Stimulated activated CD8-positive, alpha-beta memory T cell treated with anti-CD3 and anti-CD28 coated beads, Interleukin-7, amount 100 ng/mL, for 24 hours (primary cell): ENCODE data around the gene B4GALT2.

Experiments
- DNase-seq: peaks from one replicate; pipeline ENCODE4 v3.0.0-alpha.2; 2020; ENCODE audit warnings: low read depth

The B4GALT2 gene

DNA sequence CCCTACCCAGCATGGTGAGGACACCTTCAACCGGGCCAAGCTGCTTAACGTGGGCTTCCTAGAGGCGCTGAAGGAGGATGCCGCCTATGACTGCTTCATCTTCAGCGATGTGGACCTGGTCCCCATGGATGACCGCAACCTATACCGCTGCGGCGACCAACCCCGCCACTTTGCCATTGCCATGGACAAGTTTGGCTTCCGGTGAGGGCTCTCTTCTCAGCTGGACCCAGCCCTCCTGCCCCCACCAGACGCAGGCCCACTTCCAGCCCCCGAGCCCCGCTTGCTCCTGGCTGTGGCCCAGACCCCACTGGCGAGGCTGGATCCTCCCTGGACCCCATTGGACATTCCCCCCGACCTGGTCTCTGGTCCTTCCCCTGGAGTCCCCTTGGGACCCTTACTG lies 5.8 kb downstream of the B4GALT2 start:
- DNase-seq = no peak

- DNase-seq = no peak
Measured at GRCh38 chr1:43985984-43986595, 7.1 kb downstream of the B4GALT2 start.

DNA sequence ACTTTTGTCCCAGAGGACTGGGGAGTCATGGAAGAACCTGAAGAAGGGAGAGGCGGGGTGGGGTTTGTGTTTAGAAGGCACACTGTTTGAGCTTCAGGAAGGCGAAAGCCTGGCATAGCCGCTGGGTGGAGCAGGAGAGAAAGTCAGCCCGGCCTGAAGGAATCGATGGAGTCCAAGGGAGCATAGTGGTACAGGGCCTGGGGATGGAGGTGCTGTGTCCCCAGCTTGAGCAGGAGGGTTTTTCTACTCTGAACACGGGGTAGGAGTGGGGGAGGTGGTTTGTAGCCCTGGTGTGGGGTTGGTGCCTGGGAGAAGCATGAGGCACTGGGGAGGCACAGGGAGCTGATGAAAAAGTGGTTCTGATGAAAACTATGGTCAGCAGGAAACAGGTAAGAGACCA lies 7.7 kb downstream of the B4GALT2 start:
- no peak for DNase-seq

DNA sequence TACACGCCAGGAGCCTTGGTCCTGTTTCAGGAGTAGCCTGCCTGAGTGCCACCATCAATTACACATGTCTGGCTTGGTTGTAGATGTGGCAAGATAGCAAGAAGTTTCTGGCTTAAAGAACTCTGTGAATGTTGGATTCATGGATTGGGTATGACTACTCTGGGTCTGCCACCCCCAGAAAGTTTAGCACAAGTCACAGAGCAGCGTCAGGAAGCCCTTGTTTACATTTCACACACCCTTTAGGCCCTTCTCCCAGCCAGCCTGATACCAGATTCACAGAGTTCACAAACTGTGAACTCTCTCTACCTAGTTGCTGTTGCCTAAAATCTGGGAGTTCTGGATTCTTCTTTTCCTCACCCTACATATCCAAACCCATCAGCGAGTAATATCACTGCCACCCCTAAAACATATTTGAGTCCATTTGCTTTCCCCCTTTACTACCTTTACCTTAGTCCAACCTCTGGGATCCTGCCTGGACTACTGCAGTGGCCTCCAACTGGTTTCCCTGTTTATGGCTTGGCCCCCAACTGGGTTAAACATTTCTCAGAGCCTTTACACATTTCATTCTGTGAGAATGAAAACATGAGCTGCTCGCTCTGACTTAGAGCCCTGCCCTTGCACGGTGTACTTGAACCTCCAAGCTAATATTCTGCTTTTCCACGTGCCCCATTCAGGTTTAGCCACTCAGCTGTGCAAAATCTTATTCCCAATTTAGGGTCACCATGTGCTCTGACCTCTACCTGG lies 8.3 kb downstream of the B4GALT2 start:
- DNase-seq = no peak

DNA sequence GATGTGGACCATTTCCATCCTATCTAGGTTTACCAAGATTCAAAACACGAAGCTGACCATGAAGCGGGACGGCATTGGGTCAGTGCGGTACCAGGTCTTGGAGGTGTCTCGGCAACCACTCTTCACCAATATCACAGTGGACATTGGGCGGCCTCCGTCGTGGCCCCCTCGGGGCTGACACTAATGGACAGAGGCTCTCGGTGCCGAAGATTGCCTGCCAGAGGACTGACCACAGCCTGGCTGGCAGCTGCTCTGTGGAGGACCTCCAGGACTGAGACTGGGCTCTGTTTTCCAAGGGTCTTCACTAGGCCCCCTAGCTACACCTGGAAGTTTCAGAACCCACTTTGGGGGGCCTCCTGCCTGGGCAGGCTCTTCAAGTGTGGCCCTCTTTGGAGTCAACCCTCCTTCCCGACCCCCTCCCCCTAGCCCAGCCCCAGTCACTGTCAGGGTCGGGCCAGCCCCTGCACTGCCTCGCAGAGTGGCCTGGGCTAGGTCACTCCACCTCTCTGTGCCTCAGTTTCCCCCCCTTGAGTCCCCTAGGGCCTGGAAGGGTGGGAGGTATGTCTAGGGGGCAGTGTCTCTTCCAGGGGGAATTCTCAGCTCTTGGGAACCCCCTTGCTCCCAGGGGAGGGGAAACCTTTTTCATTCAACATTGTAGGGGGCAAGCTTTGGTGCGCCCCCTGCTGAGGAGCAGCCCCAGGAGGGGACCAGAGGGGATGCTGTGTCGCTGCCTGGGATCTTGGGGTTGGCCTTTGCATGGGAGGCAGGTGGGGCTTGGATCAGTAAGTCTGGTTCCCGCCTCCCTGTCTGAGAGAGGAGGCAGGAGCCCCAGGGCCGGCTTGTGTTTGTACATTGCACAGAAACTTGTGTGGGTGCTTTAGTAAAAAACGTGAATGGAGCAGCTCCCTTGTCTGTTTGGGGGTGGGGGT lies 11.5 kb downstream of the B4GALT2 start:
- no peak for DNase-seq

DNA sequence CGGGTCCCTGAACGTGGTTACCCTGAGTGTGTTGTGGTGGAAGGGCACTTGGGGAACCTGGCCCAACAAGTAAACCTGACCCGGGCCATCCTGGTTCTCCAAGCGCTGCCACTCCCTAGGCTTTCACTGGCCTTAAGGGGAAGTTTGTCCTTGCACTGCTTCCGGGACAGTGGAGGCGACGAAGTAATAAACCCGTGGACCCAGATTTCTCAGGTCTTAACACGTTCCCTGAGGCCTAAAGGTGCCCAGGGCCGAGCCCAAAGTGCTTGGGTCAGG lies 12.1 kb downstream of the B4GALT2 start:
- no peak for DNase-seq

DNA sequence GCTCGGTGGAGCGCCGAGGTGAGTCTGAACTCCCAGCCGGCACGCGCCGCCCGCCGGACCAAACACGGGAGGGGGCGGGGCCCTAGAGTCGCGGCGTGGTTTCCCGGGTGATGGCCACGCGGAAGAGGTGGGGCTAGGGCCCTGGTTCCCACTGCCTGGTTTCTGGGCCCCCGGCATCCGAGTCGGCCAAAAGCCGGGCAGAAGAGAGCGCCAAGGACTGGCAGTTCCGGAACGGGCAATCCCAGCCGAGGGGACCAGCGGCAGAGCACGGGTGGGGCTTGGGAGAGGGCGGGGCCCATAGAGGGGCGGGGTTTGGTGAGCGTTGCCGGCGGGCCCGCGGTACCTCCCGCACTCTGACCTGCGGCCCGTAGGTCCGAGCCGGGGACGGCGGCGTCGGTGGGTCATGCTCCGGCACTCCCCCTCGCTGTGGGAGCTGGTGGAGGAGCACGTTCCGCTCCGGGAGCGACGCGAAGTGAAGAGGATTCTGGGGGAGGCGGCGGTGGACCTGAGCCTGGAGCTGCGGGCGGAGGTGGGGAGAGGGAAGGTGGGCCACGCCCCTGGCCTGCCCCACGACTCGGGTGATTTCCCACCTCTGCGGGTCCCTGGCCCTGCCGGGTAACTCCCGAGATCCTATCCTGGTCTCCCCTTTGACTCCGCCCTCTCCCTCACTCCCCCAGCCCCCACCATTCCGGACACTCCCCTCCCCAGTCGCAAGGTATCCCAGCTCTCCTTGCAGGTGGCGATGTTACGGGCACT lies 12.6 kb downstream of the B4GALT2 start, which contains the start of gene CCDC24:
Gene CCDC24 (plus strand): TSS at position 124 of the 756 bp plus-strand sequence. CDS start 280 bp downstream, at position 404.
- DNase-seq = peak; percentile 53

GRCh38 chr1:43992232-43992995 lies 13.4 kb downstream of the B4GALT2 start:
- DNase-seq = no peak

- DNase-seq = no peak
Measured at GRCh38 chr1:43993206-43993914, 14.3 kb downstream of the B4GALT2 start.

GRCh38 chr1:43994071-43994470 lies 15.1 kb downstream of the B4GALT2 start:
- DNase-seq = no peak

- DNase-seq = no peak
Measured at GRCh38 chr1:43994794-43995790, 16.1 kb downstream of the B4GALT2 start.

- DNase-seq = no peak
Measured at GRCh38 chr1:43995984-43996732, 17.1 kb downstream of the B4GALT2 start.

DNA sequence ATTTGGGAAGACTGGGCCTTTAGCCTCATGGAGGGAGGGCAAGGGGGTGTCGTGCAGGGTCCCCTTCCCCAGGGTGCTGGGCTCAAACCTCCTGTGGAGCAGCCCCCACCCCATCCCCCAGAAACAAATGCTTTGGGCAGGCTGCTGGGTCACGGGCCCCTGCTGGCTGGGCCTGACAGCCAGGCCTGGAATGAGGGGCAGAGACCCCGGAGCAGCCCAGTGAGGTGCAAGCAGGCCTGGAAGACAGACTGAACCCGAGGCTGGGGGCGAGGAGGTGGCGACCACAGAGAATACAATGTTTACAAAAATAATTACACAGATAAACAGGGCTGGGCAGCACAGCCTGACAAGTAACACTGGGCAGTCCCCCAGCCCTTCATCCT lies 17.7 kb downstream of the B4GALT2 start:
- DNase-seq = no peak

DNA sequence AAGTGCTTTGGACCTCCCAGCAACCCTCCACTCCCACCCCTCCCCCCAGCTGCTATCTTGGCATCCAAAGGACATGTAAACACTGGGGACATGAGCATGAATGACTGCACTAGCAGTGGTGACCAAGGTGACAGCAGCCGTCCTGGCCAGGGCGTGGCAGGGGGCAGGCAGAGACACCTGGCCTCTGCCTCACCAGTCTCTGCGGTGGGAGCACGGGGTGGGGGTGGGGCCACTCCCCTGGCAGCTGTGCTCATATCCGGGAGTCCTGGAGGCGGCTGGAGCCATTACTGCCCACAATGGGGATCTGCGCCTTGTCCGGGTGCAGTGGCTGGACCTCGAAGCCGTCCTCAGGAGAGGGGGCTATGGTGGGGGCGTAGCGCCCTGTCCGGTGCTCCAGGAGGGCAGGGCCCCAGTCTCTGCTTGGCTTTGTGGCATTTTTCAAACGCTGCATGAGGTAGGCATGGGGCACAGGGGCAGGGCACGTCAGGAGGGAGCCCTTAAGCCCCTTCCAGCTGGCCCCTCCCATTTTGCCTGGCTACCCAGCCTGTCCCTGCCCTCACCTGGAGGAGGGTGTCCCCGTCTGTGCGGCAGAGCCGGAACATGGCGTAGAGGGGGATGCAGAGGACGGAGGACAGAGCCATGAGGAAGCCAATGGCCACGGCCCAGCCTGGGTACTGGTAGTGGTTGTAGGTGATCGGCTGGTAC lies 18.4 kb downstream of the B4GALT2 start:
- DNase-seq = no peak

GRCh38 chr1:43998000-43998378 lies 19.0 kb downstream of the B4GALT2 start:
- DNase-seq = no peak

- DNase-seq = no peak
Measured at GRCh38 chr1:43999455-43999854, 20.4 kb downstream of the B4GALT2 start.

GRCh38 chr1:44000122-44000665 lies 21.2 kb downstream of the B4GALT2 start:
- no peak for DNase-seq

DNA sequence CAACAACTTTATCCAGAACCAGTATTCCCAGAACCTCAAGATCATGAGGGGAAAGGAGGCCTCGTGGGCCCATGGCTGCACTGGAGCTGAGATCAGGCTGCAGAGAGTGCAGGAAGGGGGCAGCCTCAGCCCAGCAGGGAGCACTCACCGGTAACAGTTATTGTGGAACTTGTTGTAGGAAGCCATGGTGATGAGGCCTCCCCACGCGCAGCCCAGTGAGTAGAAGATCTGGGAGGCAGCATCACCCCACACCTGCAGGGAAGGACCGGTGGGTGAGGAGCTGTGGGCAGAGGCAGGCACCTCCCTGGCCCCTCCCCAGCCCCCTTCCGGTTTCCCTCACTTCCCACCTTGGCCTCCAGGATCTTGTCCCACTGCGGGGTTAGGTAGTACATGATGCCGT lies 23.2 kb downstream of the B4GALT2 start:
- DNase-seq = no peak
